Testis (tissue), 3 donors: ENCODE results near the gene PPM1L. TPM values are rescaled to one million over a fixed set of nuclear protein-coding genes. Genes with fewer than 3 reads are reported as not detected.

Experiments
- DNase-seq: peaks from one replicate; pipeline ENCODE4 v3.0.0-alpha.2; 2019
- H3K27ac ChIP-seq, 2 donors: fragments of 200-600 bp; sonication (generic); one replicate each; pipeline ENCODE4 v1.5.1; 2019
- H3K27me3 ChIP-seq: fragments of 200-600 bp; sonication (generic); one replicate; pipeline ENCODE4 v1.5.1; 2019
- H3K36me3 ChIP-seq: fragments of 200-600 bp; sonication (generic); one replicate; pipeline ENCODE4 v1.5.1; 2017; ENCODE audit warnings: low read depth; ENCODE audit errors: missing control alignments
- H3K4me1 ChIP-seq: fragments of 200-600 bp; sonication (generic); one replicate; pipeline ENCODE4 v1.5.1; 2019
- H3K4me3 ChIP-seq, 2 donors: fragments of 200-600 bp; sonication (generic); one replicate each; pipeline ENCODE4 v1.5.1; 2017 to 2019
- H3K9me3 ChIP-seq: fragments of 200-600 bp; sonication (generic); one replicate; pipeline ENCODE4 v1.5.1; 2017
- POLR2A ChIP-seq: fragments of 450-650 bp; IDR thresholded peaks from one replicate; pipeline ENCODE4 v1.6.1; 2017; ENCODE audit warnings: antibody characterized with exemption, mild to moderate bottlenecking, moderate library complexity
- WGBS, 2 donors: methylation state at CpG; one replicate each; pipeline ENCODE4 v1.1.5; 2018; 5-methylcytosine and 5-hydroxymethylcytosine counted together
- intact Hi-C: fragments of 100-400 bp; cut with DNase I; formaldehyde crosslinking; loops from one replicate; pipeline ENCODE4 v1.15.1; 2023; ENCODE audit warnings: low total_unique reads
- polyA plus RNA-seq: library from polyadenylated mRNA; stranded (reverse); fragments of 350-450 nt; fragmentation: Illumina TruSeq; extraction: RNeasy Lipid Tissue Mini Kit (QIAGEN cat#74804); gene quantifications from one replicate; pipeline ENCODE4 v1.2.3, GENCODE V29; 2014; ENCODE audit warnings: low read depth, low replicate concordance; ENCODE audit not compliant: insufficient read depth
- total RNA-seq, 2 donors: library from RNA; depleted of rRNA; stranded (reverse); fragments of >200 nt; gene quantifications; one replicate each; pipeline ENCODE4 v1.2.3, GENCODE V29; 2016
- TF ChIP-seq, protein P1 (sequence below), 3 experiments: fragments of 450-650 bp in 2 of 3; fragments of 200-600 bp in 1 of 3; sonication (generic) in 1 of 3; IDR thresholded peaks; one replicate each; pipeline ENCODE4 v1.5.1; 2016 to 2019; ENCODE audit warnings: antibody characterized with exemption in 3 of 3, mild to moderate bottlenecking in 2 of 3, moderate library complexity in 1 of 3

The PPM1L gene
- total and polyA plus RNA-seq, 3 donors from 2014 or later: 4.4 to 27.7 (median 19.6) TPM

DNA sequence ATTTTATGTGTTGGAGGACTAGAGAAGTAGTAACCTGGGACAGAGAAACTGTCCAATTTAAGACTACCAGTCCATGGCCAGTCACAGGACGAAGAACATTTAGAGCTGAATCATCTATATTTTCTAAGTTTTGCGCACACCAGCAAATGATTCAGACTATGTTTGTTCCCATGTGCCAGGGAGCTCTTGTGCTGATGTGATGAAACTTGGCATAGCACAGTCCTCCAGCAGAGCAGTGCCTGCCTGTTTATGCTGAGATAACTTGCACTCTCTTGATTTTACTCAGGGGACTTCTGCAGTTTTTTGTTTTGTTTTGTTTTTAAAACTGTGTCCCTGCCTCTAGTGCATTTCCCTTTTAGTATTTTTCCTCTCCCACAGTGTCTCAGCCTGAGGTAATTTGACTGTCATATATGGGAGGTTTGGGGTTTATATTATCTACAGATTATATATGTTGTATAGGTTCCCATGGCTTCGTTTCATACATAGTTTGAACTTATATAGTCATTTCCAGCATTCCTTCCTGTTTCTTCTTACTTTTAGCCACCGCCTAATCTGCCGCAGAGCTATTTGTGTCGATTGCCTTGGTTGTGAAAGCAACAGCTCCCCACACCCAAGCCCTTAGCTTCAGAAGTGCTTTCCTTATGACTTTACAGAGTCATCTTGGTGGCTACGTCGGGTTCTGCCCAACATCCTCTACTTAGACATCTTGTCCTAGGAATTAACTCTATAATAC is 45.5 kb downstream of the PPM1L start:
- Histone ChIP-seq H3K4me1 (no peaks in the 10 kb centered on the region), H3K36me3 (no peaks in the 10 kb centered on the region), H3K27me3 (no peaks in the 10 kb centered on the region), H3K4me3 (no peak overlapping the region), H3K27ac (peak overlapping the region; percentile 25 to 75), H3K9me3 (no peaks in the 10 kb centered on the region)
- intact Hi-C loops: no loop called here
- TF ChIP-seq, protein P1, sequence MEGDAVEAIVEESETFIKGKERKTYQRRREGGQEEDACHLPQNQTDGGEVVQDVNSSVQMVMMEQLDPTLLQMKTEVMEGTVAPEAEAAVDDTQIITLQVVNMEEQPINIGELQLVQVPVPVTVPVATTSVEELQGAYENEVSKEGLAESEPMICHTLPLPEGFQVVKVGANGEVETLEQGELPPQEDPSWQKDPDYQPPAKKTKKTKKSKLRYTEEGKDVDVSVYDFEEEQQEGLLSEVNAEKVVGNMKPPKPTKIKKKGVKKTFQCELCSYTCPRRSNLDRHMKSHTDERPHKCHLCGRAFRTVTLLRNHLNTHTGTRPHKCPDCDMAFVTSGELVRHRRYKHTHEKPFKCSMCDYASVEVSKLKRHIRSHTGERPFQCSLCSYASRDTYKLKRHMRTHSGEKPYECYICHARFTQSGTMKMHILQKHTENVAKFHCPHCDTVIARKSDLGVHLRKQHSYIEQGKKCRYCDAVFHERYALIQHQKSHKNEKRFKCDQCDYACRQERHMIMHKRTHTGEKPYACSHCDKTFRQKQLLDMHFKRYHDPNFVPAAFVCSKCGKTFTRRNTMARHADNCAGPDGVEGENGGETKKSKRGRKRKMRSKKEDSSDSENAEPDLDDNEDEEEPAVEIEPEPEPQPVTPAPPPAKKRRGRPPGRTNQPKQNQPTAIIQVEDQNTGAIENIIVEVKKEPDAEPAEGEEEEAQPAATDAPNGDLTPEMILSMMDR (IDR thresholded peaks at IDR 0.05): no peak
- no peak for TF ChIP-seq POLR2A
- 43 to 53% methylated on average over 8 of the region's 8 CpGs for WGBS, 2 donors
- DNase-seq: peak; percentile 54

DNA sequence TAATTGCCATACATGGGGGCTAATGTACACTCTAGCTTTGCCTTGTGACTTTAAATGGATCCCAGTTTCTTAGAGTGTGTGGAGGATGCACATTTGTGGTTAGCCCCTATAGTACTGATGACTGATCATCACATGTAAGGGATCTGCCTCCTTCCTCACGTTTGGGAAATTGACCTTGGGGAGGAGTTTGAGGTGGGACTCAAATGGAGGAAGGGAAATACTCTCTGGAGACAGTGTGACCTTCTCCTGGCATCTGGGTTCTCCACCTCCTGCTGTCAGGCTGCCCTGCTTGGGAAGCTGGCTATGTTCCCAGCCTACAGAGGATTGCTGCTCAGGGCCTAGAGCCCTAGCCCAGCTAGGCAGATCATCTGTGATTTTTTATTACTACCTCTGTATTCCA is 48.7 kb downstream of the PPM1L start:
- peak; percentile 52 for DNase-seq
- no peak for TF ChIP-seq POLR2A
- TF ChIP-seq, protein P1 (IDR thresholded peaks at IDR 0.05): no peak
- WGBS, 2 donors: 8 to 33% methylated on average over 1 of the region's 1 CpG
- Histone ChIP-seq H3K27ac (no peak overlapping the region), H3K36me3 (no peaks in the 10 kb centered on the region), H3K4me1 (no peaks in the 10 kb centered on the region), H3K27me3 (no peaks in the 10 kb centered on the region), H3K9me3 (no peaks in the 10 kb centered on the region), H3K4me3 (no peak overlapping the region)
- intact Hi-C loops: no loop called here

DNA sequence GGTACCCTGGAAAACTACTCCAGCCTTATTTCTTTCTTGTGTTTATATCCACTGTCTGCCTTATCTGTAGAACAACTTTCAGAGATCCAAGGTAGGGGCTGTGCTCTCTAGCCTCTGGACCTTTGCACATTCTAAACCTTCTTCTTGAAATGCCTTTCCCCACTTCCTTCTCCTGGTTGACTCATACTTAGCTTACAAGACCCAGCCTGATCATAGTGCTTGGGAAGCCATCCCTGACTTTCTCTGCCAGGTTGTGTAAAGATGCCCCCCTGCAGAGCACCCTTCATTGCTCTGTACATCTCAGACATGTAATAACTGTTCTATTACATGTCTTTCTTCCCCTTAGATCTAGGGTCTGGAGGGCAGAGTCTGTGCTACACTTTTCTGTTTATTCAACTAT is 50.1 kb downstream of the PPM1L start:
- no peak overlapping the region for H3K27ac ChIP-seq
- H3K36me3 ChIP-seq: no peaks in the 10 kb centered on the region
- no peak overlapping the region for H3K4me3 ChIP-seq
- no peaks in the 10 kb centered on the region for H3K27me3 ChIP-seq
- TF ChIP-seq, protein P1 (IDR thresholded peaks at IDR 0.05): no peak
- no peak for TF ChIP-seq POLR2A
- DNase-seq: no peak
- H3K4me1 ChIP-seq: no peaks in the 10 kb centered on the region
- intact Hi-C loops: no loop called here
- no peaks in the 10 kb centered on the region for H3K9me3 ChIP-seq

DNA sequence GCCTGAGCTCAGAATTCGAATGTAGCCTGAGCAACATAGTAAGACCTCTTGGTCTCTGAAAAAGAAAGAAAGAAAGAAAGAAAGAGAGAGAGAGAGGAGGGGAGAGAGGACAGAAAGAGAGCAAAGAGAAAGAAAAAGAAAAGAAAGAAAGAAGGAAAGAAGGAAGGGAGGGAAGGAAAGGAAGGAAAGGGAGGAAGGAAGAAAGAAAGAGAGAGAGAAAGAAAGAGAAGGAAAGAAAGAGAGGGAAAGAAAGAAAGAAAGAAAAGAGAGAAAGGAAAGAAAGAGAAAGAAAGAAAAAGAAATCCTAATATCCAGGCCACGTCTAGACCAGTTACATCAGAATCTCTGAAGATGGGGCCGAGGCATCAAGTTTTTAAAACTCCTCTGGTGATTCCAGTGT is 50.7 kb downstream of the PPM1L start:
- no peaks in the 10 kb centered on the region for H3K27me3 ChIP-seq
- intact Hi-C loops: no loop called here
- no peak for TF ChIP-seq POLR2A
- TF ChIP-seq, protein P1 (IDR thresholded peaks at IDR 0.05): no peak
- no peak overlapping the region for H3K27ac ChIP-seq
- no peaks in the 10 kb centered on the region for H3K4me1 ChIP-seq
- no peak for DNase-seq
- H3K4me3 ChIP-seq: no peak overlapping the region
- no peaks in the 10 kb centered on the region for H3K9me3 ChIP-seq
- H3K36me3 ChIP-seq: no peaks in the 10 kb centered on the region
- 91 to 97% methylated on average over 3 of the region's 3 CpGs for WGBS, 2 donors

DNA sequence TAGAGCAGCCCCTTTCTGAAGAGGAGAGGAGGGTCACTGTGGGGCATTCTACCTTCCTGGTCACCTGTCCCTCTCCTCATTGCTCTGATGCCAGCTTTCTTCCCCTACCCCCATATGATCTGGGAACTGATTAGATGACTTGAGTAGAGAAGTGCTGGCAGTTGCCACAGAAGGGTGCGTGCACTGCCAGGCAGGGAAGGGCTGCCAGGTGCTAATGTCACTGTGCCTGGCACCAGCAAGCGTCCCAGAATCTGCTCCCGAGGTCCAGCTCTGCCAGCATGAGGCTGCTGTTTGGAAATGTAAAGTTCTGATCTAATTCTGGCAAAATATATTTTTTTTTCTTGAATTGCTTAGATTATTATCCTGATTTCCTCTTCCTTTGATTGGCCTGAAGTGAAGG is 52.8 kb downstream of the PPM1L start:
- H3K27ac ChIP-seq: no peak overlapping the region
- H3K9me3 ChIP-seq: no peaks in the 10 kb centered on the region
- intact Hi-C loops: no loop called here
- no peaks in the 10 kb centered on the region for H3K36me3 ChIP-seq
- H3K27me3 ChIP-seq: no peaks in the 10 kb centered on the region
- no peak overlapping the region for H3K4me3 ChIP-seq
- TF ChIP-seq POLR2A: no peak
- TF ChIP-seq, protein P1 (IDR thresholded peaks at IDR 0.05): no peak
- 87% methylated on average over 3 of the region's 3 CpGs for whole genome bisulfite sequencing, 2 donors
- DNase-seq: no peak
- H3K4me1 ChIP-seq: no peaks in the 10 kb centered on the region
